H1 (cell line): ENCODE data around the gene LRPPRC. TPM values are rescaled to one million over a fixed set of nuclear protein-coding genes. Genes with fewer than 3 reads are reported as not detected.

Experiments used
- CTCF ChIA-PET: fragments of 300-600 bp; sonication (Branson Sonifier 250); formaldehyde crosslinking; loops from one replicate; lab custom pipeline; 2021; ENCODE audit not compliant: partially characterized antibody; lab: Charles Lee
- POLR2A ChIA-PET: fragments of 300-600 bp; sonication (Branson Sonifier 250); formaldehyde crosslinking; loops from one replicate; lab custom pipeline; 2021; ENCODE audit warnings: inconsistent platforms; ENCODE audit not compliant: partially characterized antibody; lab: Charles Lee
- DNase-seq, 2 experiments: peaks; one replicate each; pipeline versions ENCODE4 v3.0.0 to v3.0.0-alpha.2; 2010 to 2022; ENCODE audit warnings: low spot score in 2 of 2, low read depth in 1 of 2, mixed read lengths in 1 of 2
- FAIRE-seq: peaks from 2 replicates; lab custom pipeline; 2011; peaks lifted over from hg19 to GRCh38; lab: Jason Lieb, UNC
- H2AFZ ChIP-seq: 2 replicates; pipeline ENCODE4 v1.8.1; 2012; ENCODE audit warnings: low read length, inconsistent platforms
- H2AK5ac ChIP-seq: 2 replicates; pipeline ENCODE4 v1.6.1; 2013; ENCODE audit warnings: low read depth, low read length
- H2BK120ac ChIP-seq: replicated peaks from 2 replicates; pipeline ENCODE3; 2013; ENCODE audit warnings: low read depth, low read length, inconsistent platforms
- H2BK12ac ChIP-seq: 2 replicates; pipeline ENCODE4 v1.6.1; 2013; ENCODE audit warnings: low read depth, low read length
- H2BK15ac ChIP-seq: 2 replicates; pipeline ENCODE4 v1.6.1; 2013; ENCODE audit warnings: low read length
- H2BK20ac ChIP-seq: 2 replicates; pipeline ENCODE4 v1.6.1; 2013; ENCODE audit warnings: low read length
- H2BK5ac ChIP-seq: 2 replicates; pipeline ENCODE4 v1.6.1; 2013; ENCODE audit warnings: low read depth, low read length
- H3K14ac ChIP-seq: 2 replicates; pipeline ENCODE4 v1.6.1; 2013; ENCODE audit warnings: inconsistent platforms; ENCODE audit not compliant: insufficient read length
- H3K18ac ChIP-seq: 2 replicates; pipeline ENCODE4 v1.6.1; 2013; ENCODE audit warnings: low read length; ENCODE audit errors: extremely low read depth
- H3K23ac ChIP-seq: 2 replicates; pipeline ENCODE4 v1.6.1; 2013; ENCODE audit warnings: inconsistent platforms; ENCODE audit not compliant: insufficient read length
- H3K23me2 ChIP-seq: 2 replicates; pipeline ENCODE4 v1.6.1; 2013; ENCODE audit warnings: low read depth, low read length
- H3K27ac ChIP-seq: 2 replicates; pipeline ENCODE4 v1.6.1; 2011; ENCODE audit warnings: low read depth, low read length, inconsistent platforms
- H3K27me3 ChIP-seq, 4 experiments: replicated peaks in 1 of 4; 1 replicate in 1 of 4; 2 replicates in 3 of 4; pipeline versions ENCODE4 v1.6.1 to v1.8.1; 2011 to 2013; ENCODE audit warnings: low read length in 3 of 4, mild to moderate bottlenecking in 3 of 4, inconsistent platforms in 2 of 4, mixed read lengths in 2 of 4, moderate library complexity in 1 of 4; ENCODE audit not compliant: control insufficient read depth in 3 of 4, insufficient read depth in 3 of 4; ENCODE audit errors: extremely low read depth in 1 of 4
- H3K36me3 ChIP-seq, 4 experiments: 2 replicates each; pipeline versions ENCODE4 v1.6.1 to v1.8.1; 2011 to 2013; ENCODE audit warnings: mild to moderate bottlenecking in 4 of 4, low read length in 3 of 4, moderate library complexity in 2 of 4, control low read depth in 1 of 4, inconsistent platforms in 1 of 4; ENCODE audit not compliant: insufficient read depth in 4 of 4, control insufficient read depth in 2 of 4
- H3K4ac ChIP-seq: replicated peaks from 2 replicates; pipeline ENCODE3; 2013; ENCODE audit warnings: low read length, low read depth, mixed read lengths, inconsistent platforms; ENCODE audit not compliant: insufficient read length
- H3K4me1 ChIP-seq, 4 experiments: replicated peaks in 1 of 4; 1 replicate in 1 of 4; 2 replicates in 3 of 4; pipeline versions ENCODE4 v1.6.1 to v1.8.1; 2011 to 2013; ENCODE audit warnings: low read length in 3 of 4, inconsistent platforms in 2 of 4, mixed read lengths in 1 of 4; ENCODE audit not compliant: insufficient read depth in 4 of 4, control insufficient read depth in 3 of 4
- H3K4me2 ChIP-seq, 2 experiments: 2 replicates each; pipeline versions ENCODE4 v1.6.1 to v1.8.1; 2011 to 2013; ENCODE audit warnings: low read depth in 2 of 2, low read length in 2 of 2, control low read depth in 1 of 2, inconsistent platforms in 1 of 2, mild to moderate bottlenecking in 1 of 2; ENCODE audit not compliant: insufficient read depth in 1 of 2
- H3K4me3 ChIP-seq, 4 experiments: fragments of 200-600, 300-600 bp in 1 of 4; sonication (generic), shearing (Covaris generic), sonication (Bioruptor Twin) in 1 of 4; 2 replicates each; pipeline versions ENCODE4 v1.5.1 to v1.8.1; 2011 to 2016; ENCODE audit warnings: low read length in 4 of 4, low read depth in 3 of 4, control low read depth in 2 of 4, inconsistent platforms in 2 of 4, mild to moderate bottlenecking in 2 of 4, mixed read lengths in 1 of 4, moderate library complexity in 1 of 4; ENCODE audit not compliant: insufficient read depth in 2 of 4; ENCODE audit errors: extremely low read depth in 1 of 4
- H3K56ac ChIP-seq: replicated peaks from 2 replicates; pipeline ENCODE3; 2013; ENCODE audit warnings: low read depth, mild to moderate bottlenecking, mixed read lengths, low read length, inconsistent platforms; ENCODE audit not compliant: insufficient read length
- H3K79me1 ChIP-seq: 2 replicates; pipeline ENCODE4 v1.6.1; 2013; ENCODE audit warnings: low read depth, low read length, control low read depth
- H3K79me2 ChIP-seq, 2 experiments: 2 replicates each; pipeline versions ENCODE4 v1.6.1 to v1.8.1; 2012 to 2013; ENCODE audit warnings: low read length in 2 of 2, mild to moderate bottlenecking in 2 of 2, inconsistent platforms in 1 of 2; ENCODE audit not compliant: insufficient read depth in 2 of 2, control insufficient read depth in 1 of 2
- H3K9ac ChIP-seq, 4 experiments: replicated peaks in 1 of 4; 1 replicate in 1 of 4; 2 replicates in 3 of 4; pipeline versions ENCODE4 v1.6.1 to v1.8.1; 2011 to 2013; ENCODE audit warnings: low read depth in 3 of 4, low read length in 3 of 4, control low read depth in 2 of 4, mild to moderate bottlenecking in 2 of 4, moderate library complexity in 2 of 4, inconsistent platforms in 1 of 4; ENCODE audit errors: extremely low read depth in 1 of 4
- H3K9me3 ChIP-seq, 2 experiments: 2 replicates each; pipeline versions ENCODE4 v1.6.1 to v1.8.1; 2012 to 2013; ENCODE audit warnings: mild to moderate bottlenecking in 2 of 2, moderate library complexity in 2 of 2, control low read depth in 1 of 2, inconsistent platforms in 1 of 2, low read depth in 1 of 2, low read length in 1 of 2, mixed read lengths in 1 of 2; ENCODE audit not compliant: insufficient read depth in 2 of 2
- H4K20me1 ChIP-seq, 2 experiments: replicated peaks in 1 of 2; 2 replicates each; pipeline versions ENCODE3 to v1.8.1; 2011 to 2013; ENCODE audit warnings: inconsistent platforms in 2 of 2, low read length in 2 of 2, mild to moderate bottlenecking in 1 of 2; ENCODE audit not compliant: insufficient read depth in 2 of 2, control insufficient read depth in 1 of 2
- H4K5ac ChIP-seq: 2 replicates; pipeline ENCODE4 v1.6.1; 2013; ENCODE audit warnings: low read length, low read depth, mixed read lengths, inconsistent platforms; ENCODE audit not compliant: insufficient read length
- H4K8ac ChIP-seq: 2 replicates; pipeline ENCODE4 v1.8.0; 2013; ENCODE audit warnings: mild to moderate bottlenecking, moderate library complexity, low read length, inconsistent platforms; ENCODE audit not compliant: insufficient read depth; ENCODE audit errors: extremely low read depth
- H4K91ac ChIP-seq: replicated peaks from 2 replicates; pipeline ENCODE3; 2013; ENCODE audit warnings: low read length, mixed read lengths, inconsistent platforms; ENCODE audit not compliant: insufficient read length
- BRCA1 ChIP-seq: IDR thresholded peaks from 2 replicates; pipeline ENCODE4 v1.6.1; 2012; ENCODE audit warnings: low read depth, low read length, improper control_type of control experiment
- E2F6 ChIP-seq: IDR thresholded peaks from 2 replicates; pipeline ENCODE4 v1.6.1; 2012; ENCODE audit warnings: inconsistent platforms
- FOSL1 ChIP-seq: IDR thresholded peaks from 2 replicates; pipeline ENCODE4 v1.6.1; 2011; ENCODE audit warnings: mild to moderate bottlenecking, low read depth, low read length, moderate library complexity; ENCODE audit not compliant: insufficient read depth
- GTF2F1 ChIP-seq: IDR thresholded peaks from 2 replicates; pipeline ENCODE4 v1.6.1; 2012; ENCODE audit warnings: low read depth, low read length, improper control_type of control experiment, borderline replicate concordance
- MAFK ChIP-seq: IDR thresholded peaks from 2 replicates; pipeline ENCODE4 v1.6.1; 2012; ENCODE audit warnings: low read depth, mild to moderate bottlenecking, improper control_type of control experiment, low read length
- RNF2 ChIP-seq: fragments of 200-900, 300-1000 bp; sonication (generic); IDR thresholded peaks from 2 replicates; pipeline ENCODE4 v1.7.1; 2016; ENCODE audit warnings: borderline replicate concordance, low read depth, mild to moderate bottlenecking, antibody characterized with exemption, low read length; ENCODE audit not compliant: poor library complexity, severe bottlenecking; ENCODE audit errors: missing control alignments
- SAP30 ChIP-seq: fragments of 300-600 bp; sonication (generic); IDR thresholded peaks from 2 replicates; pipeline ENCODE4 v1.7.1; 2012; ENCODE audit warnings: low read length, moderate library complexity, mild to moderate bottlenecking, inconsistent platforms; ENCODE audit not compliant: insufficient read depth, insufficient replicate concordance
- SIX5 ChIP-seq: IDR thresholded peaks from 2 replicates; pipeline ENCODE4 v1.6.1; 2011; ENCODE audit warnings: mild to moderate bottlenecking, low read depth, low read length
- SP4 ChIP-seq: IDR thresholded peaks from 2 replicates; pipeline ENCODE4 v1.6.1; 2012; ENCODE audit warnings: low read length, inconsistent platforms
- TAF1 ChIP-seq: IDR thresholded peaks from 2 replicates; pipeline ENCODE4 v1.6.1; 2011; ENCODE audit warnings: mild to moderate bottlenecking, low read depth, low read length
- TBP ChIP-seq: IDR thresholded peaks from 2 replicates; pipeline ENCODE4 v1.6.1; 2011; ENCODE audit warnings: low read depth, low read length, improper control_type of control experiment
- ZNF274 ChIP-seq: IDR thresholded peaks from 2 replicates; pipeline ENCODE4 v1.7.0; 2012; ENCODE audit warnings: low read length, borderline replicate concordance; ENCODE audit errors: extremely low read depth
- WGBS, 2 experiments: shearing (Covaris generic) in 1 of 2; methylation state at CpG; one replicate each; pipeline versions ENCODE4 v1.1.6 to v1.1.7; 2013 to 2015; ENCODE audit warnings: low lambda C conversion rate in 2 of 2, mixed read lengths in 2 of 2, inconsistent platforms in 1 of 2, low coverage in 1 of 2, missing lambda C conversion rate in 1 of 2; ENCODE audit not compliant: insufficient replicate concordance in 2 of 2, insufficient coverage in 1 of 2, insufficient read length in 1 of 2; ENCODE audit errors: extremely low coverage in 1 of 2, missing lambda C conversion rate in 1 of 2; 5-methylcytosine and 5-hydroxymethylcytosine counted together
- polyA plus RNA-seq, 7 experiments: library from polyadenylated mRNA; depleted of rRNA in 3 of 7; stranded (reverse) in 5 of 7; unstranded in 2 of 7; fragments of >200 nt in 5 of 7; fragments of 200-250 nt in 2 of 7; gene quantifications; 1 replicate in 5 of 7; 2 replicates in 1 of 7; 4 replicates in 1 of 7; pipeline versions ENCODE4 v1.2.1 to v1.2.3, GENCODE V29; 2011 to 2013; ENCODE audit warnings: missing spikeins in 2 of 7, mixed read lengths in 2 of 7
- total RNA-seq: library from RNA; stranded (reverse); fragmentation: NEBNext Ultra II Directional; extraction: Animal tissue kit (Norgen Biotek cat#: 25700); gene quantifications from 2 replicates; pipeline ENCODE4 v1.2.1, GENCODE V29; 2021

The LRPPRC gene
- total and polyA plus RNA-seq, 2 of the 8 experiments (the other 6 are each of a cell fraction or from before 2014, with no cell fraction given) = 43.4 to 167 TPM

GRCh38 chr2:43958397-43959275, 37.2 kb downstream of the LRPPRC start:
- H4K8ac ChIP-seq = no peak overlapping the region
- TF ChIP-seq SAP30 (no peak), RNF2 (no peak), FOSL1 (no peak), TAF1 (no peak), SIX5 (no peak), E2F6 (no peak), ZNF274 (no peak), SP4 (no peak), GTF2F1 (no peak), MAFK (no peak), BRCA1 (no peak), TBP (no peak)
- TF ChIP-seq, all 59 proteins: peak for 0
- H2BK12ac ChIP-seq = no peak overlapping the region
- no peak overlapping the region for H3K56ac ChIP-seq
- H4K91ac ChIP-seq = no peak overlapping the region
- H4K5ac ChIP-seq = no peak overlapping the region
- ChIA-PET CTCF (no interaction called here), POLR2A (interaction anchor here (0.9 to 1.6 kb wide), 3 partner anchors 11 to 36 kb away, joined by 3 to 4 read pairs (median 4); no protein-coding TSS in a partner anchor)
- no peaks in the 10 kb centered on the region for H3K23me2 ChIP-seq
- H3K4ac ChIP-seq = no peak overlapping the region
- H3K27ac ChIP-seq = no peak overlapping the region
- WGBS, 2 experiments = 96% methylated on average over 5 of the region's 5 CpGs; no CpG with 5 or more reads in 1 of the 2 experiments
- no peak overlapping the region for H3K4me3 ChIP-seq
- no peak overlapping the region for H2AK5ac ChIP-seq
- H3K23ac ChIP-seq = no peak overlapping the region
- no peak overlapping the region for H3K4me2 ChIP-seq
- FAIRE-seq = no peak
- no peak overlapping the region for H2BK120ac ChIP-seq
- no peaks in the 10 kb centered on the region for H3K4me1 ChIP-seq
- no peak for DNase-seq
- H3K79me2 ChIP-seq = no peaks in the 10 kb centered on the region
- peaks cover 27 to 100% (median 85%) of the 10 kb centered on the region in 4 experiments for H3K36me3 ChIP-seq
- no peak overlapping the region for H2BK5ac ChIP-seq
- no peak overlapping the region for H3K9ac ChIP-seq
- H3K79me1 ChIP-seq = no peaks in the 10 kb centered on the region
- no peak overlapping the region for H2BK15ac ChIP-seq
- no peak overlapping the region for H3K18ac ChIP-seq
- no peak overlapping the region for H2AFZ ChIP-seq
- H2BK20ac ChIP-seq = no peak overlapping the region
- no peaks in the 10 kb centered on the region for H3K9me3 ChIP-seq
- H3K14ac ChIP-seq = no peak overlapping the region
- no peaks in the 10 kb centered on the region for H3K27me3 ChIP-seq
- peaks cover 2 to 6% of the 10 kb centered on the region in 2 experiments for H4K20me1 ChIP-seq
